Ovary (tissue), 3 donors: Measurements from ENCODE around the gene KDSR.

Experiments used
- CTCF ChIP-seq, 3 donors: fragments of 450-650 bp in 2 of 3; fragments of 200-600 bp in 1 of 3; IDR thresholded peaks; one replicate each; pipeline versions ENCODE4 v1.5.1 to v1.8.0; 2016 to 2022; ENCODE audit warnings: antibody characterized with exemption in 3 of 3, mild to moderate bottlenecking in 1 of 3
- POLR2A ChIP-seq: fragments of 450-650 bp; IDR thresholded peaks from one replicate; pipeline ENCODE4 v1.6.1; 2017; ENCODE audit warnings: antibody characterized with exemption, mild to moderate bottlenecking, moderate library complexity
- donor health status: DM: no; HTN: no; CAD: no.

- TF ChIP-seq CTCF (IDR thresholded peaks at IDR 0.05) (no peak), POLR2A (no peak)
Observed at GRCh38 chr18:63312737-63313395, 54.1 kb downstream of the KDSR start.
